GM13977 (cell line): ENCODE results near the gene PBOV1.

Experiments used
- DNase-seq: peaks from one replicate; pipeline ENCODE4 v3.0.0; 2012; ENCODE audit warnings: low spot score
- in situ Hi-C: fragments of 300-500 bp; cut with MboI; formaldehyde crosslinking; loops from one replicate; pipeline ENCODE4 v1.12.0; 2022; ENCODE audit warnings: low sequenced_read_pairs, low pct_unique_long_range_greater_than_20kb, mixed read lengths, inconsistent platforms; ENCODE audit not compliant: unreplicated experiment
- TF ChIP-seq, protein P1 (sequence below): IDR thresholded peaks from 2 replicates; pipeline ENCODE4 v1.5.1; 2012; ENCODE audit warnings: mild to moderate bottlenecking, control low read depth; ENCODE audit not compliant: insufficient read depth; ENCODE audit errors: extremely low read depth, missing control alignments

Gene PBOV1

DNA sequence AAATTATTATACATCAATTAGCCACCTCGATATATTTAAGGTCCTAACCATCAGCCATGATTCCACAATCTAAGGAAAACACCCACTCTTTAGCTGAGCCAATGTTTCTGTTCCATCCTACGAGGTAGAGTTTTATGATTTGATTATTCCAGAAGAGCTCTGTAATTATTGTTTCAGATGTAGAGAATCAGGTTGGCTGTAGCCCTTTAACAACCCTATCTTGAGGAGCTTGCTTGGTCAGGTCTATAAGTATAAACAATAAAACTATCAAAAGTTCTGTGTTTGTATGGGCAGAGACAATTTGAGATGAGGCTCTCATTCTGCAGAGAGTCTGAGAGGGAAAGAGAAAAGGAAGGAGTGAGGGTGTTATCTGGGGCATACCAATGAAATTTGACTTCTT, at the start of gene PBOV1:
Gene PBOV1 (minus strand): TSS at position 43 of the 400 bp plus-strand sequence. CDS start 96 bp downstream, outside the sequence.
- TF ChIP-seq, protein P1, sequence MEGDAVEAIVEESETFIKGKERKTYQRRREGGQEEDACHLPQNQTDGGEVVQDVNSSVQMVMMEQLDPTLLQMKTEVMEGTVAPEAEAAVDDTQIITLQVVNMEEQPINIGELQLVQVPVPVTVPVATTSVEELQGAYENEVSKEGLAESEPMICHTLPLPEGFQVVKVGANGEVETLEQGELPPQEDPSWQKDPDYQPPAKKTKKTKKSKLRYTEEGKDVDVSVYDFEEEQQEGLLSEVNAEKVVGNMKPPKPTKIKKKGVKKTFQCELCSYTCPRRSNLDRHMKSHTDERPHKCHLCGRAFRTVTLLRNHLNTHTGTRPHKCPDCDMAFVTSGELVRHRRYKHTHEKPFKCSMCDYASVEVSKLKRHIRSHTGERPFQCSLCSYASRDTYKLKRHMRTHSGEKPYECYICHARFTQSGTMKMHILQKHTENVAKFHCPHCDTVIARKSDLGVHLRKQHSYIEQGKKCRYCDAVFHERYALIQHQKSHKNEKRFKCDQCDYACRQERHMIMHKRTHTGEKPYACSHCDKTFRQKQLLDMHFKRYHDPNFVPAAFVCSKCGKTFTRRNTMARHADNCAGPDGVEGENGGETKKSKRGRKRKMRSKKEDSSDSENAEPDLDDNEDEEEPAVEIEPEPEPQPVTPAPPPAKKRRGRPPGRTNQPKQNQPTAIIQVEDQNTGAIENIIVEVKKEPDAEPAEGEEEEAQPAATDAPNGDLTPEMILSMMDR, result no peak
- in situ Hi-C loops, result no loop called here
- DNase-seq, result no peak

DNA sequence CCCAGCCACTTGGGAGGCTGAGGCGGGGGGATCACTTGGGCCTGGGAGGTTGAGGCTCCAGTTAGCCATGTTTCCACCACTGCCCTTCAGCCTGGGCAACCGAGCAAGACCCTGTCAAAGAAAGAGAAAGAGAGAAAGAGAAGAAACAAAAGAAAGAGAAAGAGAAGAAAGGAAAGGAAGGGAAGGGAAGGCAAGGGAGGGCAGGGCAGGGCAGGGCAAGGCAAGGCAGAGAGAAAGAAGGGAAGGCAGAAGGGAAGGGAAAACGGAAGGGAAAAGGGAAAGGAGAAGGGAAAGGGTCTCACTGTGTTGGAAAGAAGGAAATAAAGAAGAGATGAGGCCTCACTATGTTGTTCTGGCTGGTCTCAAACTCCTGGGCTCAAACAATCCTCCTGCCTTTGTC, 47.8 kb upstream of the PBOV1 start:
- TF ChIP-seq, protein P1, result no peak
- in situ Hi-C loops, result no loop called here

DNA sequence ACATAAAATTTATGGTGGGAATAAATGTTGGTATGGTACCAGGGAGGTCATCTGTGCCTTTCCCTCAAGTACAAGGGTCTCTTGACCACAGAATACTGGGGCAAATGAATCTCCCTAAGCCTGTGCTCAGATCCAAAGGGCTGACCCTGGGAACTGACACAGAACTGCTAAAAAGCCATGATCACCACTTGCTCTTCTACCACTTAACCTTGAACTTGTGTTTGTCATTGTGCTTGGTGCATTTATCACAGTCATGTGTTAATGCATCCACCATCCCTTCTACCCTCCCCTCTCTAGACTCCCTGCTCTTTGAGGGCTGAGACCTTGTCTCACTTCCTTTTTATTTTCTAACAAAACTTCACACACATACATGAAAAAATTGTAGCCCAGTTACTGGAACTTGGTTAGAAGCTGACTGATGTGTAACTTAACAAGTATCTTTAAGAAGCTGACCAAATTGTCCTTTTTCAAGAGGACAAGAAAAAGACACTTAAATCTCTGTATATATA, 46.1 kb upstream of the PBOV1 start:
- in situ Hi-C loops, result no loop called here
- no peak for DNase-seq
- TF ChIP-seq, protein P1, result no peak

More for the DNA sequence above, 47.8 kb upstream of the PBOV1 start:
- DNase-seq, result no peak

DNA sequence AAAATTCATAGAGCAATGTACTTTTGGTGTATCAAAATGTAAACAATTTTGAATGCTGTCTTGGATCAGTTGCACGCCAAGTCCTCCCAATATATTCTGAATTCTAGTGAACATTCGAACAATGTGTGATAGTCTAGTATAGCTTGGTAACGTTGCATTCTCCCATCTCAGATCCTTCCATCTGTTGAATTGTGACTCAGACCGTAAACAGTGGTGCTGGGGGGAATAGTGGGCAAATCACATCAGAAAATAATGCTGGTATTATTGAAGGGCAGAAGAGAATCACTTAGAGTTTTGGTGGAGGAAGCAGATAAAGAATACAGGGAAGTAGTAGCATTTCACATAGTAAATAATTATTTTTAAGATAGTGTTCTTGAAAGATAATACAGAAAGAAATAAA, 45.7 kb upstream of the PBOV1 start:
- in situ Hi-C loops, result no loop called here
- TF ChIP-seq, protein P1, result no peak
- DNase-seq, result no peak

DNA sequence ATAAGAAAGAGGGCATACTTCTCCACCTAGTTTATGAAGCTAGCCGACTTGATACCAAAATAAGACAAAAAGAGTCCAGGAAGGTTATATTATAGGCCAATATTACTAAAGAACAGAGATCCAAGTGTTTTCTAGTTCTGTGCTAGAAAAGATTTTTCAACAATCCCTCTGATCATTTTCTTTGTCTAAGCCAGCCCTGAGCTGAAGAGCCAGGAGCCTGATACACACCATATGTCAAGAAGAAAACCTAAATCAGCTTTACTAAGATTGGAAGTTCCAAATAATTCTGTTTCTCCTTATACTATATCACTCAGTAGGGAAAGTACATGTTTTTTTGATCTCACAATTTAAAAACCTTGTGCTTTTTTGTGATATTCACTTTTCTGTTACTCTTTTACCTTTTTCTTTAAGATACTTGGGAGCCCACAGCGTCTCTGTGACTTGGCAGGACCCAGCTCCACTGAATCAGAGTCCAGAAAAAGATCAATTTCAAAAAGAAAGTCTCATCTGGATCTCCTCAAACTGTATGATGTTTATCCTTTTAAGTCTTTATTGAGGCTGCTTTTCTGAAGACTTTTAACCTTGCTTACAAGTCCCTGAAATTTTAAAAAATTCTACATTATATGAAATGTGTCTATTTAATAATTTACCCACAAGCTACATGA, 43.0 kb upstream of the PBOV1 start:
- in situ Hi-C loops, result no loop called here
- TF ChIP-seq, protein P1, result no peak
- DNase-seq, result no peak

DNA sequence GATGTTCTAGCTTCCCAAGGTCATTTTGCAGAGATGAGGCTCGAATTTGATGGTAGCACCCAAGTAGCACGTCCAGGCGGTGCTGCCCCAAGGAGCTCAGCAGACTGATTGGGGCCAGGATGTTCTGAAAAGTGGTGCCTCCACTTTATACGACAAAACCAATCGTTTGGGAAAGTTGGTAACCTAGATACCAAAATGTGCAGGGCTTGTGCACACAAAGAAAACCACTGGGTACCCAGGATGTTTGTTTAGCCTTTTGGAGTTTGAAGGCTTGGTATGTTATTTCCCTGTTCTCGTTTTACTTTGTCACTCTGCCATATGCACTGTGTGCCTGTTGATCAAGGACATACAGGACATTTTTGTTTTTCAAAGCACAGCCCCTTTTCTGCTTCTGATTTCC, 40.7 kb upstream of the PBOV1 start:
- in situ Hi-C loops, result no loop called here
- DNase-seq, result no peak
- TF ChIP-seq, protein P1, result no peak
